ENCODE results near the gene MTM1.
A peak's percentile ranks its signal among the peaks of the same experiment; 100 is the strongest.

Gene MTM1

GRCh38 chrX:150676221-150676620 lies 107.8 kb downstream of the MTM1 start:
- DNase-seq (ENCODE audit: low read depth), result no peak

DNA sequence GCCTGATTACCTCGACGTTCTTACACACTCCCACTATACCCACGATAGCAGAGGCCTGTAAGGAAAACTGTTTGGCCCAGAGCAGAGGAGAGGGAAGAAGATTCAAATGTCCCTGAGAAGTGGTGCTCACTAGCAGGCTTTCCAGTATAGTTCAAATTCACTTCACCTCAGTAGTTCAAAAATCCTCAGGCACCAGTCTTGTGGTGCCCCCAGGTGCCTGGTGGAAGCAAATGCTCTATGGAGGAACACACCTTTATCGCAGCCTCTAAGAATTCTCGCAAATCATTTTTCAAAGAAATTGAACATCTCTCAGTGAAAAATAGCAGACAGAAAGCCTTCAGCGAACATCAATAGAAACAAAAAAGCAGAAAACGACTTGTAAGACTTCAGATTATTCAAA lies 112.6 kb downstream of the MTM1 start:
- no peak for DNase-seq (ENCODE audit: low read depth)

GRCh38 chrX:150683112-150683511 lies 114.7 kb downstream of the MTM1 start:
- DNase-seq (ENCODE audit: low read depth), result no peak

DNA sequence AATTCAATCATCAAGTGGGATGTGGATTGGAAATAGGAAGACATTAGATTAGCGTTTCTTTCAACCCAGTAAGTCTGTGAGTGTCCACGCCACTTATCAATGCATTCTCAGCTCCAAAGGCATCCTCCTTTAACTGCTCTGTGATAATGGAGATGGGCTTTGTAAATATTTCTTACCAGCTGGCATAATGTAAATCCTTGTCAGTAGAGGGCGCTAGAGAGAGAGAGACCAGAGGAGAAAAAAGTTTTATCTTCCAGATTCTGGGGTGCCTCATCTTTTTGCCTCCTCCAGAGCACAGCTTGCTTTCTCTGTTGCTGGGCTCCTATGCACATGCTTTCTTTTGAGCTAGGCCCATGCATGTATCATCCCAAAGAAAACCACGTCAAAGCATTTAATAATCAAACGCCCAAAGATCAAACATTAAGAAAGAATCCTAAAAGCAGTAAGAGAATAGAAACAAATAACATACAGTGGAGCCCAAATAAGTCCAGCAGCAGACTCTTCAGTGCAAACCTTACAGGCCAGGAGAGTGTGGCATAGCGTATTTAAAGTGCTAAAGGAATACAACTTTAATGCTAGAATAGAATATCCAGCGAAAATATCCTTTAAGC lies 115.2 kb downstream of the MTM1 start:
- no peak for DNase-seq (ENCODE audit: low read depth)

DNA sequence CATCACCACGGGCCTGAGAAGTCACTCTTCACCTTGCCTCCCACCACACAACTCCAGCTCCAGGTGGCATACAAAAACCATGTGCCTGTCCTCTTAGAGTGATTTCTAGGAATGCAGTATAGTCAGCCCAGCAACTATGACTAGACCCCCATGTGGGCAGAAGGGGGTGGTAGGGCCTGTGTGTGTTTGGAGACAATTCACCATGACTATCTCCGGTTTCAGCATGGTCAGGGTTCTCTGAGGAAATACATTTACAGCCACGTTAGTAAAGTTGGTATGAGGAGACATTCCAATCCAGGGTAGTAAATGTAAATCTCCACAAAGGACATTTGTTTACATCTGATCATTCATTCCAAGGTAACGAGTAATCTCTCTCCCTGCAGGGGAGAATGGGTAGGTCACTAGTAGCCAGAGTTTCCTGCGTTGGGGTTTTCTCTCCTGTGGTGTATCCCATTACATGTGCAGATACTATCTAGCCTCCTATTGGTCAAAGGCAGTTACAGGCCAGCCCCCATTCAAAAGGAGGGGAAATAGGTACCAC lies 120.6 kb downstream of the MTM1 start:
- peak; percentile 91 for DNase-seq (ENCODE audit: low read depth)

GRCh38 chrX:150690126-150690525 lies 121.7 kb downstream of the MTM1 start:
- DNase-seq (ENCODE audit: low read depth), result peak; percentile 65

GRCh38 chrX:150692296-150692695 lies 123.9 kb downstream of the MTM1 start:
- DNase-seq (ENCODE audit: low read depth), result no peak

- no peak for DNase-seq (ENCODE audit: low read depth)
Observed at GRCh38 chrX:150692831-150693724, 124.7 kb downstream of the MTM1 start, which contains the start of gene MTMR1. Gene MTMR1, plus strand, starts transcription at chrX:150693396. Its CDS starts 135 bp downstream, at chrX:150693531.

GRCh38 chrX:150693725-150694574 lies 125.5 kb downstream of the MTM1 start:
- peak; percentile 28 for DNase-seq (ENCODE audit: low read depth)

GRCh38 chrX:150694738-150695410 lies 126.5 kb downstream of the MTM1 start:
- DNase-seq (ENCODE audit: low read depth), result no peak

GRCh38 chrX:150696331-150696730 lies 127.9 kb downstream of the MTM1 start:
- DNase-seq (ENCODE audit: low read depth), result no peak

DNA sequence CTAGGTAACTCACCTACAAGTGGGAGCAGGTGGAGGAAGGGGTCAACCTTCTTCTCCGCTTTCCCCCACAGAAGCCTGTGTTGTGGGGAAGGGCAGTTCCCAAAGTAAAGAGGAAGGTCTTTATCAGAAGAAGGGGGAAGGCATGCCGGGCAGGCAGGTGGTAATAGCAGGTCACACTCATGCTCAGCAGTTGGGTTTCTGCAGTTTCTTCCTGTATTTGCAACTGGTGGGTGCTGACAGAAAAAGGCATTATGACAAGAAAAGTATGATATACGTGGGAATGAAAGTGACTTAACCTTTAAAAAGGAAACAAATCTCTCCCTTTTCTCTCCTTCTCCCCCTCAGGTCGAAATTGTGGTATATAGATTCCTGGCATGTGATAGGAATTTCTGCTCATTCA lies 128.4 kb downstream of the MTM1 start:
- DNase-seq (ENCODE audit: low read depth), result no peak

GRCh38 chrX:150697641-150698040 lies 129.2 kb downstream of the MTM1 start:
- no peak for DNase-seq (ENCODE audit: low read depth)

DNA sequence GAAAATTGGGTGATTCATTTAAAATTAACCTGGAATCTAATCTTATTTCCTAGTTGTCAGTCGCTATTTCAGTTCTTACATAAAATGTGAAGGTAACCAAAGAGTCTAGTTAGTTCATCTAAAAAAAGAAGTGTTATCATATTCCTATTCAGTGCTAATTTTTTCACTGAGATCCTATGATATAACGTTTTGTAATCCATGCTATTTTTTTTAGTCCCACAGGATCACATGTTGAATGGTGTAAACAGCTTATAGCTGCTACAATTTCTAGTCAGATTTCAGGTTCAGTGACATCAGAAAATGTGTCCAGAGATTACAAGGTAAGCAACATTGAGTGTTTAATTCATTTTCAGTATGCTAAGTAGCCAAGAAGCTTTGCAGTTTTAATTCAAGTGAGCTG lies 130.6 kb downstream of the MTM1 start:
- DNase-seq (ENCODE audit: low read depth), result no peak

DNA sequence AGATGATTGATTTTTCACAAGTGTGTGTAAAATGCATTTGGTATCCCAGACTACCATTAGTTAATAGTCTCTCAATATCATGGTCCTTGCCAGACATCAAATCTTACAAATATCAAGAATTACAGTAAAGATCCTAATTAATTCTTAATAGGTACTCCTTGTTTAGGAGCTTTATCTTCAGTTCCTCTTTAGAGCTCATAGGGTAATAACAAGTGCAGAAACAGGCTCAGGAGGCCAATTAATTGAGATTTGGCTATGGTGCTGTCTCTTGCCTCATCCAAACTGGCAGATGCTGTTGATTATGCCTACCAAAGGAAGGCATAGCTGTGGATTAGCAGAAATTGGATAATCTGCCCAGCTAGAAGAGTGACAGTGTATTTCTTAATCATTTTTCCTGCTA lies 131.7 kb downstream of the MTM1 start:
- DNase-seq (ENCODE audit: low read depth), result no peak

GRCh38 chrX:150701377-150701776 lies 133.0 kb downstream of the MTM1 start:
- DNase-seq (ENCODE audit: low read depth), result no peak

GRCh38 chrX:150702966-150703694 lies 134.7 kb downstream of the MTM1 start:
- no peak for DNase-seq (ENCODE audit: low read depth)

DNA sequence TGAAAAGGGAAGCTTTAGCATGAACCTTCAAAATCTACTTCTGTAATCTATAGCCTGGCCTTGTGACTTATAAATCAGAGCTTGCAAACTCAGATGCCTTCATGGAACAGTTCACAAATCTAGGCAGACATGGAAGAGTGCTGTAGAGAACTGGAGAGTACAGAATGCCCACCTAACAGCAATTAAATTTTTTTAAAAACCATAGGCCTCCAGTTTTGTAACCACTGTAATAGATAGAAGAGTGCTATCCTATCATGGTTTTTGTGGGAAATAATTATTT lies 135.2 kb downstream of the MTM1 start:
- DNase-seq (ENCODE audit: low read depth), result no peak

- DNase-seq (ENCODE audit: low read depth), result peak; percentile 36
Observed at GRCh38 chrX:150704030-150704613, 135.7 kb downstream of the MTM1 start.

DNA sequence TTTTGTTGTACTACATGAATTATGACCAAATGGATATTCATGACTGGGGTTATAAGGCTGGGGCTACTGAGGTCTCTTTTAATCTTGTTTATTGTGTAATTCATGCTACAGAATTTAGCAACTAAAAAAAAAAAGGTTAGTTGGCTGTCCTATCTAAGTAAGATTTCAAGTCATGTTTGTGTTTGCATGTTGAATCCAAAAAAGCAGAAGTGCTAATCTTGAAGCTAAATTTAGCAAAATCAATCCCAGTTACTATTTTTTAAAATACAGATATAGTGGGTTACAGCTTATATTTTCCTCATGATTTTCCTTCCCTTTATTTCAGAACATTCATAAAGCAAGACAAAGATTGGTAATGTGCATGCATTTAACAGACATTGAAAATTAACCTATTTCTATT lies 144.2 kb downstream of the MTM1 start:
- no peak for DNase-seq (ENCODE audit: low read depth)

DNA sequence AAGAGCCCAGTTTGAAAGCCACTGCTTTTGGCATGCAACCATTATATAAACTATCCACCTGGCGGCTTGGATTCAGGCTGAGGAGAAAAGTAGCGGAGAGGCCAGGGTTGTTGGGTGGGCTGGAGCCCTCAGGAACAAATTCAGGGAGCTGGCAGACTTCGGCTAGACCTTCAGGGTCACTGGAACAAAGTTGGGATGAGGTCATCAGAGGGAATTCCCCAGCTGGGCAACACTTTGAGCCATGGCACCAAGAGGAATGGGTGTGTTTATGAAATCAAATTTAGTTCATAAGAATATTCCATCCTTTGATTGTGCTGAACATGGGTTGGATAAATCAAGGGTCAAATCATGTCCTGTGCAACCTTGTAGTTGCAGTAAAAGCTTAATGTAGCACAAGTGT lies 146.8 kb downstream of the MTM1 start:
- DNase-seq (ENCODE audit: low read depth), result no peak

All from non-pigmented ciliary epithelial cell (primary cell).